GM12864 (cell line): Measurements from ENCODE around the gene NECTIN4.

Experiments
- DNase-seq: peaks from one replicate; pipeline ENCODE4 v3.0.0-alpha.2; 2011; ENCODE audit warnings: low read depth
- H3K4me3 ChIP-seq: 2 replicates; pipeline ENCODE4 v1.5.1; 2011; ENCODE audit warnings: mild to moderate bottlenecking, low read depth, low read length, control low read depth
- CTCF ChIP-seq: IDR thresholded peaks from 2 replicates; pipeline ENCODE4 v1.5.1; 2011; ENCODE audit warnings: low read depth, mild to moderate bottlenecking, moderate library complexity, low read length, control low read depth, inconsistent platforms; ENCODE audit errors: missing control alignments

NECTIN4 gene

GRCh38 chr1:161130266-161130665 is 40.9 kb upstream of the NECTIN4 start:
- no peak overlapping the region for H3K4me3 ChIP-seq
- no peak for DNase-seq
- no peak for TF ChIP-seq CTCF

GRCh38 chr1:161128591-161129420 is 39.4 kb upstream of the NECTIN4 start:
- no peak for TF ChIP-seq CTCF
- no peak overlapping the region for H3K4me3 ChIP-seq
- DNase-seq, result no peak

GRCh38 chr1:161127649-161128048 is 38.3 kb upstream of the NECTIN4 start:
- TF ChIP-seq CTCF, result no peak
- DNase-seq, result no peak
- no peak overlapping the region for H3K4me3 ChIP-seq

- DNase-seq, result no peak
- no peak for TF ChIP-seq CTCF
- no peak overlapping the region for H3K4me3 ChIP-seq
These were observed 33.6 kb upstream of the NECTIN4 start for GRCh38 chr1:161122967-161123366.

GRCh38 chr1:161121834-161122233 is 32.5 kb upstream of the NECTIN4 start:
- no peak for DNase-seq
- no peak overlapping the region for H3K4me3 ChIP-seq
- no peak for TF ChIP-seq CTCF

- no peak for DNase-seq
- TF ChIP-seq CTCF, result no peak
- no peak overlapping the region for H3K4me3 ChIP-seq
These were observed 31.8 kb upstream of the NECTIN4 start for GRCh38 chr1:161121042-161121650.
